Caco-2 (cell line): ENCODE results near the gene SLC4A1. TPM values are rescaled to one million over a fixed set of nuclear protein-coding genes. Genes with fewer than 3 reads are reported as not detected.

Source experiments
- Bru-seq: library from RNA; stranded (reverse); fragments of 400-500 nt; gene quantifications from one replicate; lab custom pipeline; 2021; lab: Mats Ljungman, UMichigan
- BruChase-seq, 2 experiments: library from RNA; stranded (reverse); fragments of 400-500 nt; gene quantifications; one replicate each; lab custom pipeline; 2021; lab: Mats Ljungman, UMichigan
- BruUV-seq: library from RNA; stranded (reverse); fragments of 400-500 nt; replicated peaks from 2 replicates; lab custom pipeline; 2021; lab: Mats Ljungman, UMichigan
- CTCF ChIA-PET: fragments of 300-600 bp; sonication (Branson Sonifier 250); formaldehyde crosslinking; loops from one replicate; lab custom pipeline; 2022; ENCODE audit warnings: antibody characterized with exemption; lab: Charles Lee
- POLR2A ChIA-PET: fragments of 300-600 bp; sonication (Branson Sonifier 250); formaldehyde crosslinking; loops from one replicate; lab custom pipeline; 2022; ENCODE audit warnings: antibody characterized with exemption; lab: Charles Lee
- DNase-seq, 2 experiments: peaks; one replicate each; pipeline versions ENCODE4 v3.0.0 to v3.0.0-alpha.2; 2020 to 2022
- H3K27me3 ChIP-seq: replicated peaks from 2 replicates; pipeline ENCODE4 v1.6.0; 2011; ENCODE audit warnings: low read length; ENCODE audit not compliant: control insufficient read depth, insufficient read depth
- H3K36me3 ChIP-seq: 2 replicates; pipeline ENCODE4 v1.5.1; 2011; ENCODE audit warnings: low read length; ENCODE audit not compliant: control insufficient read depth, insufficient read depth
- H3K4me1 ChIP-seq: fragments of 250-450 bp; sonication (Bioruptor Pico); 2 replicates; pipeline ENCODE4 v1.5.1; 2020; ENCODE audit warnings: mild to moderate bottlenecking
- H3K4me3 ChIP-seq: 2 replicates; pipeline ENCODE4 v1.5.1; 2011; ENCODE audit warnings: low read depth, mild to moderate bottlenecking, control low read depth, low read length
- H3K9me3 ChIP-seq: fragments of 250-450 bp; sonication (Bioruptor Pico); 2 replicates; pipeline ENCODE4 v1.5.1; 2020; ENCODE audit warnings: mild to moderate bottlenecking, moderate library complexity
- H3K27ac Mint-ChIP-seq: one replicate; pipeline ENCODE4 v1.8.0; 2022; ENCODE audit warnings: mixed read lengths; ENCODE audit not compliant: unreplicated experiment
- H3K27me3 Mint-ChIP-seq: one replicate; pipeline ENCODE4 v1.8.0; 2022; ENCODE audit warnings: mixed read lengths; ENCODE audit not compliant: insufficient read depth, unreplicated experiment
- H3K36me3 Mint-ChIP-seq: one replicate; pipeline ENCODE4 v1.8.0; 2022; ENCODE audit warnings: mild to moderate bottlenecking, mixed read lengths; ENCODE audit not compliant: insufficient read depth, unreplicated experiment
- H3K4me1 Mint-ChIP-seq: one replicate; pipeline ENCODE4 v1.8.0; 2022; ENCODE audit warnings: low read depth, mixed read lengths; ENCODE audit not compliant: unreplicated experiment
- H3K4me3 Mint-ChIP-seq: one replicate; pipeline ENCODE4 v1.8.0; 2022; ENCODE audit warnings: mild to moderate bottlenecking, moderate library complexity, mixed read lengths; ENCODE audit not compliant: unreplicated experiment
- H3K9me3 Mint-ChIP-seq: one replicate; pipeline ENCODE4 v1.8.0; 2022; ENCODE audit warnings: mixed read lengths; ENCODE audit not compliant: unreplicated experiment
- intact Hi-C: fragments of 100-400 bp; cut with micrococcal nuclease; formaldehyde crosslinking; loops from one replicate; pipeline ENCODE4 v1.10.0; 2022; ENCODE audit not compliant: unreplicated experiment
- long read RNA-seq: library from polyadenylated mRNA; stranded (forward); transcript quantifications from one replicate; pipeline ENCODE4 v2.0.0, GENCODE V29; 2022
- total RNA-seq: library from RNA; stranded (reverse); gene quantifications from 2 replicates; pipeline ENCODE4 v1.2.3, GENCODE V29; 2022
- TF ChIP-seq, protein P1 (sequence below), 2 experiments: fragments of 200-600 bp in 1 of 2; IDR thresholded peaks; 1 replicate in 1 of 2; 2 replicates in 1 of 2; pipeline versions ENCODE4 v1.5.1 to v1.8.0; 2011 to 2022; ENCODE audit warnings: antibody characterized with exemption in 1 of 2, control low read depth in 1 of 2, inconsistent platforms in 1 of 2, low read depth in 1 of 2, low read length in 1 of 2, mild to moderate bottlenecking in 1 of 2, moderate library complexity in 1 of 2; ENCODE audit not compliant: insufficient read depth in 1 of 2, severe bottlenecking in 1 of 2, unreplicated experiment in 1 of 2

The SLC4A1 gene
- total RNA-seq: not detected in 2 replicates
- Bru-seq, nascent RNA: percentile 2 among the genes with signal in this experiment
- not detected for BruChase-seq, experiment 1, labeled RNA remaining after a 2-hour chase
- percentile 8 among the genes with signal in this experiment for BruChase-seq, experiment 2, labeled RNA remaining after a 6-hour chase
- long read RNA-seq: 0 reads

DNA sequence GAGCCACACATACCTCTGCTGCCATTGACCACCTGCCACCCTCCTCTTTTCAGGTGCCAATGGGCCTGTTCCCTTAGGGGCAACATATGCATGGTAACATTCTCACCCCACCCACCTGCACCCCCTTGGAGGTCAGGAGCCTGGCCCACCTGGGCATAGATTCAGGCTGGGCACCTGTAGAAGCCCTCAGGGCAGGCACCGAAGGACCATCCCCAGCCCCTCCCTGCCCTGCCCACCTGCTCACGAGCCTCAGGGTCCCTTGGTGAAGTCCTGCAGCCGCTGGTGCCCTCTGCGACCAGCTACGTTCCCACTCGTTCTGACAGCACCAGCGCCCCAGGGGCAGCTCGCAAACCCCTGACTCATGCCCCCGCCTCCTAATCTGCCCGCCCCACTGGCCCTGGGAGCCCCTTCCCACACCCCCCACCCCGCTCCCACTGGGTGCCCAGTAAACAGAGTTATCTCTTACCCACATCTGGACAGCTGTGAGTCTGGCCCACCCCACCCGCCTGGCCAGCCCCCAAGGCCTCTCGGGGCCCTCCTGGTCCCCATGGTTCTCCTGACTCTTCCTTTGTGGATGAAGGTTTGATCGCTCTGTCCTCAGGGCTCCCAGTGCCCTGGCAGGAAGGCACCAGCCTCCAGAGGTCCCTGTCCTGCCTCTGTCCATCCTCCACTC is at the start of gene SLC4A1:
TSS of gene SLC4A1 (minus strand) at position 318 of the 673 bp plus-strand sequence. CDS start 5,269 bp downstream, outside the sequence.
- intact Hi-C loops: no loop called here
- TF ChIP-seq, protein P1, sequence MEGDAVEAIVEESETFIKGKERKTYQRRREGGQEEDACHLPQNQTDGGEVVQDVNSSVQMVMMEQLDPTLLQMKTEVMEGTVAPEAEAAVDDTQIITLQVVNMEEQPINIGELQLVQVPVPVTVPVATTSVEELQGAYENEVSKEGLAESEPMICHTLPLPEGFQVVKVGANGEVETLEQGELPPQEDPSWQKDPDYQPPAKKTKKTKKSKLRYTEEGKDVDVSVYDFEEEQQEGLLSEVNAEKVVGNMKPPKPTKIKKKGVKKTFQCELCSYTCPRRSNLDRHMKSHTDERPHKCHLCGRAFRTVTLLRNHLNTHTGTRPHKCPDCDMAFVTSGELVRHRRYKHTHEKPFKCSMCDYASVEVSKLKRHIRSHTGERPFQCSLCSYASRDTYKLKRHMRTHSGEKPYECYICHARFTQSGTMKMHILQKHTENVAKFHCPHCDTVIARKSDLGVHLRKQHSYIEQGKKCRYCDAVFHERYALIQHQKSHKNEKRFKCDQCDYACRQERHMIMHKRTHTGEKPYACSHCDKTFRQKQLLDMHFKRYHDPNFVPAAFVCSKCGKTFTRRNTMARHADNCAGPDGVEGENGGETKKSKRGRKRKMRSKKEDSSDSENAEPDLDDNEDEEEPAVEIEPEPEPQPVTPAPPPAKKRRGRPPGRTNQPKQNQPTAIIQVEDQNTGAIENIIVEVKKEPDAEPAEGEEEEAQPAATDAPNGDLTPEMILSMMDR (IDR thresholded peaks at IDR 0.05; ENCODE audit: insufficient read depth in 1 of 2, low read depth in 1 of 2, low read length in 1 of 2, severe bottlenecking in 1 of 2, unreplicated experiment in 1 of 2): no peak
- Histone ChIP-seq H3K4me3 (no peak within 1 kb of the TSS), H3K9me3 (no peaks in the 10 kb centered on the region), H3K27me3 (no peaks in the 10 kb centered on the region), H3K36me3 (no peaks in the 10 kb centered on the region), H3K4me1 (no peaks in the 10 kb centered on the region)
- H3K9me3 Mint-ChIP-seq: no peaks in the 10 kb centered on the region
- DNase-seq: no peak
- no peaks in the 10 kb centered on the region for H3K4me1 Mint-ChIP-seq
- no TSS peak for BruUV-seq
- CTCF ChIA-PET: interaction anchor here (0.6 to 1.0 kb wide), 2 partner anchors 14 to 59 kb away, joined by 3 read pairs; no protein-coding TSS in a partner anchor
- H3K36me3 Mint-ChIP-seq: no peaks in the 10 kb centered on the region
- no peak within 1 kb of the TSS for H3K4me3 Mint-ChIP-seq
- no peak within 1 kb of the TSS for H3K27ac Mint-ChIP-seq
- POLR2A ChIA-PET: no interaction called here
- peaks cover 5% of the 10 kb centered on the region for H3K27me3 Mint-ChIP-seq

DNA sequence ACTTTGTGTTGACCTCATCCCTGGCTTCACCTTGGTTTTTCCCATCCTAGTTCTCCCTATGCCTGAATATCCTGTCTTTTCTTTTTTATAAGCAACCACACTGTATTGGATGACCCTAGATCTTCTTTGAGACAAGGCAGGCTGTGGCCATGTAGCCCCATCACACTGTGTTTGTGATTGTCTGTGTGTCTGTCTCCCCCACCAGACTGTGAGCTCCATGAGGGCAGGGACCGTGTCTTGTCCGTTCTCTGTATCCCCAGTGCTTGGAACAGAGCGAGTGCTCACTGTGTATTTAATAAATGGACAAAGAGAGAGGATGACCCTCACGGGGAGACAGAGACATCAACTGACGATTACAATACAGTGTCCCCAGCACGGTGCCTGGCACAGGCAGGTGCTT is 49.6 kb upstream of the SLC4A1 start:
- no TSS peak for BruUV-seq
- H3K27ac Mint-ChIP-seq: no peak overlapping the region
- no peaks in the 10 kb centered on the region for H3K9me3 Mint-ChIP-seq
- Histone ChIP-seq H3K36me3 (peaks cover 3% of the 10 kb centered on the region; the same call in 1 of the 2 replicates), H3K9me3 (no peaks in the 10 kb centered on the region), H3K4me3 (no peak overlapping the region), H3K4me1 (peaks cover 13% of the 10 kb centered on the region), H3K27me3 (no peaks in the 10 kb centered on the region; the same call in 1 of the 2 replicates)
- H3K27me3 Mint-ChIP-seq: peaks cover 19% of the 10 kb centered on the region
- intact Hi-C loops: no loop called here
- CTCF ChIA-PET: no interaction called here
- POLR2A ChIA-PET: no interaction called here
- H3K36me3 Mint-ChIP-seq: peaks cover 29% of the 10 kb centered on the region
- peaks cover 18% of the 10 kb centered on the region for H3K4me1 Mint-ChIP-seq
- H3K4me3 Mint-ChIP-seq: peak overlapping the region; percentile 85
- no peak for DNase-seq
- TF ChIP-seq, protein P1 (IDR thresholded peaks at IDR 0.05; ENCODE audit: insufficient read depth in 1 of 2, low read depth in 1 of 2, low read length in 1 of 2, severe bottlenecking in 1 of 2, unreplicated experiment in 1 of 2): no peak

DNA sequence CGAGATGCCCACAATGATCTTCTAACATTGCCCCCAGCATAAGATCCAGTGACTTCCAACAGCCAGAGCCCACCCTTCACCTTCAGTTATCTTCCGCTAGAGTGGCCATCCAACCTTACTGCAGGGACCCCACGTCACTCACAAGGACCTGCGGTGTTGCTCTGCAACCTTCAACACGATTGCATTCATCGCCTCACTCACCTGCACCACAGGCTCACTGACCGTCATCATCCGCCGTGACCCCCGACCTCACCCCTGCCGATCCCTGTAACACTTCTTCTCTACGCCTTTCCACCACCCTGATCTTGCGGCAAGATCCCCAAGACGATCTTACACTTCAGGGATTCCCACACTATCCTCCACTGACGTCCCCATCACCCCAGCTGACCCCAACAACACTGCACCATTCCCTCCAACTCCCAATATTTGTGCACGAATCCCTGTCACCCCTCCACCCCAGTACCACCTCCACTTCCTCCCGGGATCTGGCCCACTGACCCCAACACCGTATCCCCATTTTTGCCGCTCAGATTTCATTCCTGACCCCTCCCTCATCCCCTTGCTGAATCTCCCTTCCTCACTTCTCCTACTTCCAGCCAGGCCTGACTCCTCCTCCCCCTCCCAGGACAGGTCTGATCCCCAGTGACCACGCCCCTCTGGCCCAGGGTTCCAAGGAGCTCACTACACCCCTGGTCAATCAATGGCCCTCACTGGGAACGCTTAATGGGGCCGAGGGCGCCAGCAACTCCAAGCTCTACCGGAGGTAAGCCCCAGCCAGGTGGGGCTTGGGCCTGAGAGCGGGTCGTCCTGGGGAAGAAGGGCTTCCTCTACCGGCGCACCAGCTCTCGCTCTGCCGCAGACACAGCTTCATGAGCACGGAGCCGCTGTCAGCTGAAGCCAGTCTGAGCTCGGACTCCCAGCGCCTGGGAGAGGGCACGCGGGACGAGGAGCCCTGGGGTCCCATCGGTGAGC is 48.1 kb upstream of the SLC4A1 start:
- peaks cover 13% of the 10 kb centered on the region for H3K4me1 ChIP-seq
- no peaks in the 10 kb centered on the region for H3K9me3 ChIP-seq
- peaks cover 18% of the 10 kb centered on the region for H3K4me1 Mint-ChIP-seq
- intact Hi-C loops: no loop called here
- no TSS peak for BruUV-seq
- no peaks in the 10 kb centered on the region for H3K9me3 Mint-ChIP-seq
- H3K36me3 Mint-ChIP-seq: peaks cover 29% of the 10 kb centered on the region
- H3K4me3 Mint-ChIP-seq: peak overlapping the region; percentile 85
- no peak overlapping the region for H3K27ac Mint-ChIP-seq
- DNase-seq: peak; percentile 39 to 66
- H3K27me3 Mint-ChIP-seq: peaks cover 19% of the 10 kb centered on the region
- POLR2A ChIA-PET: no interaction called here
- TF ChIP-seq, protein P1 (IDR thresholded peaks at IDR 0.05; ENCODE audit: insufficient read depth in 1 of 2, low read depth in 1 of 2, low read length in 1 of 2, severe bottlenecking in 1 of 2, unreplicated experiment in 1 of 2): no peak
- CTCF ChIA-PET: interaction anchor here (0.6 kb wide), 1 partner anchor 61 kb away, joined by 3 read pairs; no protein-coding TSS in a partner anchor
- H3K36me3 ChIP-seq: peaks cover 3% of the 10 kb centered on the region; the same call in 1 of the 2 replicates
- no peaks in the 10 kb centered on the region; the same call in 1 of the 2 replicates for H3K27me3 ChIP-seq
- H3K4me3 ChIP-seq: peak overlapping the region; percentile 43
